ENCODE measurements around the gene VWA8. TPM values are rescaled to one million over a fixed set of nuclear protein-coding genes. Genes with fewer than 3 reads are reported as not detected.

VWA8 gene
- total and polyA plus RNA-seq, 8 donors: 11.9 to 24.4 (median 14.4) TPM

DNA sequence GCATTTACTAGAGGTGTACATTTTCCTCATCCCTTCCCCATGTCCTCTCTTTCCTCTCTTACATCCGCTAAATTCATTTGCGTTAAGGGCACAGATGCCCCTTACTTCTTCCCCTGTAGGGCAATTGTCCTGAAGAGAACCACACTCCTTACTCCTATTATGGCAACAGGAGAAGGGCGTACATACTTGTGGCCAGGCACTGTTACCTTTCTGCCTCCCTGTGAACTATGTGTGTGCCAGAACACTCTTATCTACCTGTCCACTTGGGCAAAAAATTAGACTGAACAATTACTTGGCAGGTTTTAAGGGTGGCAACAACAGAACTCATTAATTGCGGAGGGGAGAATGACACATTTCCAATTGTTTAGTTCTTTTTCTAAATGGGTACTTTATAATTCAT is 351.1 kb downstream of the VWA8 start:
- no peaks in the 10 kb centered on the region for H3K9me3 ChIP-seq
- no peaks in the 10 kb centered on the region for H3K27me3 ChIP-seq
- peak overlapping the region; percentile 54 to 77 for H3K27ac ChIP-seq
- DNase-seq (no peak), ATAC-seq (peak; percentile 66)
- TF ChIP-seq, protein P1, sequence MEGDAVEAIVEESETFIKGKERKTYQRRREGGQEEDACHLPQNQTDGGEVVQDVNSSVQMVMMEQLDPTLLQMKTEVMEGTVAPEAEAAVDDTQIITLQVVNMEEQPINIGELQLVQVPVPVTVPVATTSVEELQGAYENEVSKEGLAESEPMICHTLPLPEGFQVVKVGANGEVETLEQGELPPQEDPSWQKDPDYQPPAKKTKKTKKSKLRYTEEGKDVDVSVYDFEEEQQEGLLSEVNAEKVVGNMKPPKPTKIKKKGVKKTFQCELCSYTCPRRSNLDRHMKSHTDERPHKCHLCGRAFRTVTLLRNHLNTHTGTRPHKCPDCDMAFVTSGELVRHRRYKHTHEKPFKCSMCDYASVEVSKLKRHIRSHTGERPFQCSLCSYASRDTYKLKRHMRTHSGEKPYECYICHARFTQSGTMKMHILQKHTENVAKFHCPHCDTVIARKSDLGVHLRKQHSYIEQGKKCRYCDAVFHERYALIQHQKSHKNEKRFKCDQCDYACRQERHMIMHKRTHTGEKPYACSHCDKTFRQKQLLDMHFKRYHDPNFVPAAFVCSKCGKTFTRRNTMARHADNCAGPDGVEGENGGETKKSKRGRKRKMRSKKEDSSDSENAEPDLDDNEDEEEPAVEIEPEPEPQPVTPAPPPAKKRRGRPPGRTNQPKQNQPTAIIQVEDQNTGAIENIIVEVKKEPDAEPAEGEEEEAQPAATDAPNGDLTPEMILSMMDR (IDR thresholded peaks at IDR 0.05): no peak
- intact Hi-C loops (cut with DNase I): no loop called here
- H3K4me1 ChIP-seq: peaks cover 20 to 23% of the 10 kb centered on the region in 2 donors
- peaks cover 0 to 5% of the 10 kb centered on the region in 2 donors for H3K36me3 ChIP-seq
- H3K4me3 ChIP-seq: no peak overlapping the region

- intact Hi-C loops (cut with DNase I): no loop called here
- Histone ChIP-seq H3K4me3 (no peak overlapping the region), H3K27ac (peak overlapping the region in 1 of 2 donors; percentile 1), H3K27me3 (no peaks in the 10 kb centered on the region), H3K4me1 (peaks cover 17 to 20% of the 10 kb centered on the region in 2 donors), H3K9me3 (no peaks in the 10 kb centered on the region), H3K36me3 (peaks cover 0 to 5% of the 10 kb centered on the region in 2 donors)
- ATAC-seq (no peak), DNase-seq (peak in 1 of 4 donors; percentile 53)
- TF ChIP-seq, protein P1 (IDR thresholded peaks at IDR 0.05): no peak
Measured at GRCh38 chr13:41608839-41609177, 352.1 kb downstream of the VWA8 start.

DNA sequence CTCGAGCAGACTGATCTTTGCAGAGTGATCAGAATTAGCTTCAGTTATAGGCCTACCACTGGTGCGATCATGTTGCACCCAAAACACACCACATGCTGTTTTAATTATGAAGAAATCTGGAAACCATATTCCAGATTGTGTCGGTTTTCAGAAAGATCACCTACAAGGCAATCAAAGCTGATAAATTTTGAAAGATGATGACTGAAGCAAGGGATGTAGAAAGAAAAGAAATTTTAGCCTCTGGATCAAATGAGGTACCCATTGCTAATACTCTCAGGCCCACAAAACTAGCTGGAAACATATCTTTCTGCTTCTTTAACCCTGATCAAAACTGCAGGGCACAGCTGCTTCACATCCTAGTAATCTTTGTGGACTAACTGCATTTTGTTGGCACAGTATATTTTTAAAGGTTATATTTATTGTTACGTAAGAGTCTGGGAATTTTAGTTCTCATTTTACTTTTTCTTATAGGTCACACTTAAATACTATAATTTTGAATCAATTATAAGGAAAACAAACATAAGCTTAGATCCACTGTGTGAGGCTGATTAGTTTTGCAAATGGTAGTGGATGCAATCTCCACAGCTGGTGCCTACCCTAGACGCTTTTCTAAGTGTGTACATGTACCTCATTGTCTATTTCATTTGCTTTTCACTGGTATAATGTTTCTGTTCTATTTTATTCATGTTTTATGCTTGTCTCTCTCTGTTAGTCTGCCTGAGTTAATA is 352.6 kb downstream of the VWA8 start:
- Histone ChIP-seq H3K27ac (peak overlapping the region in 1 of 2 donors; percentile 1), H3K27me3 (no peaks in the 10 kb centered on the region), H3K4me1 (peaks cover 15 to 17% of the 10 kb centered on the region in 2 donors), H3K36me3 (peaks cover 0 to 5% of the 10 kb centered on the region in 2 donors), H3K4me3 (no peak overlapping the region), H3K9me3 (no peaks in the 10 kb centered on the region)
- TF ChIP-seq, protein P1 (IDR thresholded peaks at IDR 0.05): no peak
- DNase-seq (peak in 1 of 4 donors; percentile 58), ATAC-seq (no peak)
- intact Hi-C loops (cut with DNase I): no loop called here

GRCh38 chr13:41606646-41607045 is 354.3 kb downstream of the VWA8 start:
- TF ChIP-seq, protein P1 (IDR thresholded peaks at IDR 0.05): no peak
- intact Hi-C loops (cut with DNase I): no loop called here
- ATAC-seq (no peak), DNase-seq (no peak)
- no peaks in the 10 kb centered on the region for H3K9me3 ChIP-seq
- H3K4me3 ChIP-seq: no peak overlapping the region
- H3K27me3 ChIP-seq: no peaks in the 10 kb centered on the region
- peaks cover 0 to 5% of the 10 kb centered on the region in 2 donors for H3K36me3 ChIP-seq
- peaks cover 12 to 17% of the 10 kb centered on the region in 2 donors for H3K4me1 ChIP-seq
- H3K27ac ChIP-seq: no peak overlapping the region

GRCh38 chr13:41605319-41606285 is 355.3 kb downstream of the VWA8 start:
- H3K27me3 ChIP-seq: no peaks in the 10 kb centered on the region
- no peaks in the 10 kb centered on the region for H3K9me3 ChIP-seq
- DNase-seq (no peak), ATAC-seq (no peak)
- TF ChIP-seq, protein P1 (IDR thresholded peaks at IDR 0.05): no peak
- no peak overlapping the region for H3K4me3 ChIP-seq
- H3K36me3 ChIP-seq: peaks cover 0 to 5% of the 10 kb centered on the region in 2 donors
- no peak overlapping the region for H3K27ac ChIP-seq
- H3K4me1 ChIP-seq: peaks cover 7 to 9% of the 10 kb centered on the region in 2 donors
- intact Hi-C loops (cut with DNase I): no loop called here
